ENCODE measurements around the gene TSHZ1. TPM values are rescaled to one million over a fixed set of nuclear protein-coding genes. Genes with fewer than 3 reads are reported as not detected.

Gene TSHZ1
- total RNA-seq, 1 donor from 2014 or later, result 12.2 TPM

- Mint-ChIP-seq H3K27me3 (ENCODE audit: unreplicated experiment) (no peaks in the 10 kb centered on the region), H3K9me3 (ENCODE audit: unreplicated experiment) (no peaks in the 10 kb centered on the region), H3K36me3 (ENCODE audit: unreplicated experiment) (no peaks in the 10 kb centered on the region), H3K27ac (ENCODE audit: unreplicated experiment) (no peak overlapping the region), H3K4me3 (ENCODE audit: unreplicated experiment) (no peak overlapping the region), H3K4me1 (ENCODE audit: unreplicated experiment) (peaks cover 2% of the 10 kb centered on the region)
- no peak for DNase-seq (ENCODE audit: extremely low spot score, unreplicated experiment)
- TF ChIP-seq CTCF (IDR thresholded peaks at IDR 0.05), result no peak
These were observed 24.3 kb downstream of the TSHZ1 start for GRCh38 chr18:75234901-75235300.

GRCh38 chr18:75235896-75236295 is 25.3 kb downstream of the TSHZ1 start:
- TF ChIP-seq CTCF (IDR thresholded peaks at IDR 0.05), result no peak
- Mint-ChIP-seq H3K27ac (ENCODE audit: unreplicated experiment) (no peak overlapping the region), H3K4me1 (ENCODE audit: unreplicated experiment) (no peaks in the 10 kb centered on the region), H3K36me3 (ENCODE audit: unreplicated experiment) (no peaks in the 10 kb centered on the region), H3K4me3 (ENCODE audit: unreplicated experiment) (no peak overlapping the region), H3K9me3 (ENCODE audit: unreplicated experiment) (no peaks in the 10 kb centered on the region), H3K27me3 (ENCODE audit: unreplicated experiment) (no peaks in the 10 kb centered on the region)
- DNase-seq (ENCODE audit: extremely low spot score, unreplicated experiment), result no peak

- Mint-ChIP-seq H3K4me1 (ENCODE audit: unreplicated experiment) (no peaks in the 10 kb centered on the region), H3K36me3 (ENCODE audit: unreplicated experiment) (no peaks in the 10 kb centered on the region), H3K27me3 (ENCODE audit: unreplicated experiment) (no peaks in the 10 kb centered on the region), H3K27ac (ENCODE audit: unreplicated experiment) (no peak overlapping the region), H3K4me3 (ENCODE audit: unreplicated experiment) (no peak overlapping the region), H3K9me3 (ENCODE audit: unreplicated experiment) (no peaks in the 10 kb centered on the region)
- no peak for TF ChIP-seq CTCF (IDR thresholded peaks at IDR 0.05)
- no peak for DNase-seq (ENCODE audit: extremely low spot score, unreplicated experiment)
These were observed 27.5 kb downstream of the TSHZ1 start for GRCh38 chr18:75238100-75238499.

GRCh38 chr18:75238786-75239185 is 28.2 kb downstream of the TSHZ1 start:
- H3K4me3 Mint-ChIP-seq (ENCODE audit: unreplicated experiment), result no peak overlapping the region
- no peak for DNase-seq (ENCODE audit: extremely low spot score, unreplicated experiment)
- TF ChIP-seq CTCF (IDR thresholded peaks at IDR 0.05), result no peak
- H3K4me1 Mint-ChIP-seq (ENCODE audit: unreplicated experiment), result no peaks in the 10 kb centered on the region
- no peaks in the 10 kb centered on the region for H3K27me3 Mint-ChIP-seq (ENCODE audit: unreplicated experiment)
- no peak overlapping the region for H3K27ac Mint-ChIP-seq (ENCODE audit: unreplicated experiment)
- no peaks in the 10 kb centered on the region for H3K9me3 Mint-ChIP-seq (ENCODE audit: unreplicated experiment)
- H3K36me3 Mint-ChIP-seq (ENCODE audit: unreplicated experiment), result no peaks in the 10 kb centered on the region

- H3K36me3 Mint-ChIP-seq (ENCODE audit: unreplicated experiment), result no peaks in the 10 kb centered on the region
- no peaks in the 10 kb centered on the region for H3K9me3 Mint-ChIP-seq (ENCODE audit: unreplicated experiment)
- no peak for TF ChIP-seq CTCF (IDR thresholded peaks at IDR 0.05)
- no peak overlapping the region for H3K4me3 Mint-ChIP-seq (ENCODE audit: unreplicated experiment)
- peaks cover 2% of the 10 kb centered on the region for H3K4me1 Mint-ChIP-seq (ENCODE audit: unreplicated experiment)
- no peak for DNase-seq (ENCODE audit: extremely low spot score, unreplicated experiment)
- H3K27me3 Mint-ChIP-seq (ENCODE audit: unreplicated experiment), result no peaks in the 10 kb centered on the region
- no peak overlapping the region for H3K27ac Mint-ChIP-seq (ENCODE audit: unreplicated experiment)
These were observed 29.8 kb downstream of the TSHZ1 start for GRCh38 chr18:75240433-75240832.
